LNCaP clone FGC (cell line): ENCODE measurements around the gene PIH1D2.

Experiments used
- DNase-seq: peaks from one replicate; pipeline ENCODE4 v3.0.0-alpha.2; 2011; ENCODE audit warnings: low read depth
- H3K4me3 ChIP-seq: 2 replicates; pipeline ENCODE4 v1.5.1; 2011; ENCODE audit warnings: mild to moderate bottlenecking, low read depth, low read length, control low read depth
- TF ChIP-seq, protein P1 (sequence below): IDR thresholded peaks from 2 replicates; pipeline ENCODE4 v1.5.1; 2012; ENCODE audit warnings: mild to moderate bottlenecking; ENCODE audit not compliant: control insufficient read depth, insufficient read depth; ENCODE audit errors: extremely low read depth

PIH1D2 gene

DNA sequence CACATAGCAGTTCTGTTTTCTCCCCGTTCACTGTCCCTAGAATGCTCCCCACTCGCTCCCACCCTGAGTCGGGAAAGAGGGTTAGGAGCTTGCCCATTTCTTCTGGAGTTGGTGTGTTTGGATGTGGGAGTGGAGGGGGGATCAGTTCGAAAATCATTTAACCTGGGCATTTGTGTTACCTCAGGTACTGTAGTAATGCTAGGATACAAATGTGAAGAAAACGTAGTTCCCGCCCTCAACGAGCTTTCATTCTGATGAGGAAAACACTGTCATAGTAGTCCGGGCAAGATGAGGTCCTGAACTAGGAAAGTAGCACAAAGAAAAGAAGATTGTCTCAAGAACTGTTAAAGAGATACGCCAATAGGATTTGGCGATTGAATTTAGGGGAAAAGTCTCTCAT lies 13.4 kb upstream of the PIH1D2 start:
- TF ChIP-seq, protein P1, sequence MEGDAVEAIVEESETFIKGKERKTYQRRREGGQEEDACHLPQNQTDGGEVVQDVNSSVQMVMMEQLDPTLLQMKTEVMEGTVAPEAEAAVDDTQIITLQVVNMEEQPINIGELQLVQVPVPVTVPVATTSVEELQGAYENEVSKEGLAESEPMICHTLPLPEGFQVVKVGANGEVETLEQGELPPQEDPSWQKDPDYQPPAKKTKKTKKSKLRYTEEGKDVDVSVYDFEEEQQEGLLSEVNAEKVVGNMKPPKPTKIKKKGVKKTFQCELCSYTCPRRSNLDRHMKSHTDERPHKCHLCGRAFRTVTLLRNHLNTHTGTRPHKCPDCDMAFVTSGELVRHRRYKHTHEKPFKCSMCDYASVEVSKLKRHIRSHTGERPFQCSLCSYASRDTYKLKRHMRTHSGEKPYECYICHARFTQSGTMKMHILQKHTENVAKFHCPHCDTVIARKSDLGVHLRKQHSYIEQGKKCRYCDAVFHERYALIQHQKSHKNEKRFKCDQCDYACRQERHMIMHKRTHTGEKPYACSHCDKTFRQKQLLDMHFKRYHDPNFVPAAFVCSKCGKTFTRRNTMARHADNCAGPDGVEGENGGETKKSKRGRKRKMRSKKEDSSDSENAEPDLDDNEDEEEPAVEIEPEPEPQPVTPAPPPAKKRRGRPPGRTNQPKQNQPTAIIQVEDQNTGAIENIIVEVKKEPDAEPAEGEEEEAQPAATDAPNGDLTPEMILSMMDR: no peak
- no peak for DNase-seq
- peak overlapping the region; percentile 99 for H3K4me3 ChIP-seq

GRCh38 chr11:112086422-112087191 lies 12.8 kb upstream of the PIH1D2 start, which contains the start of the genes SDHD and TIMM8B:
Gene SDHD (plus strand): TSS chr11:112086873. CDS start chr11:112086908, 35 bp downstream.
Gene TIMM8B (minus strand): TSS chr11:112086756. CDS start chr11:112086723, 33 bp downstream.
- DNase-seq: peak; percentile 92

GRCh38 chr11:112085822-112086421 lies 12.1 kb upstream of the PIH1D2 start:
- H3K4me3 ChIP-seq: peak overlapping the region; percentile 99
- DNase-seq: no peak
- TF ChIP-seq, protein P1: no peak

More at GRCh38 chr11:112086422-112087191, 12.8 kb upstream of the PIH1D2 start, which contains the start of the genes SDHD and TIMM8B:
- TF ChIP-seq, protein P1: peak; percentile 25
- peak within 1 kb of the TSS; percentile 99 for H3K4me3 ChIP-seq

- H3K4me3 ChIP-seq: no peak overlapping the region
- TF ChIP-seq, protein P1: no peak
- no peak for DNase-seq
Observed at GRCh38 chr11:112082729-112083128, 8.9 kb upstream of the PIH1D2 start.

GRCh38 chr11:112062923-112063322 lies 10.9 kb downstream of the PIH1D2 start:
- no peak for DNase-seq

DNA sequence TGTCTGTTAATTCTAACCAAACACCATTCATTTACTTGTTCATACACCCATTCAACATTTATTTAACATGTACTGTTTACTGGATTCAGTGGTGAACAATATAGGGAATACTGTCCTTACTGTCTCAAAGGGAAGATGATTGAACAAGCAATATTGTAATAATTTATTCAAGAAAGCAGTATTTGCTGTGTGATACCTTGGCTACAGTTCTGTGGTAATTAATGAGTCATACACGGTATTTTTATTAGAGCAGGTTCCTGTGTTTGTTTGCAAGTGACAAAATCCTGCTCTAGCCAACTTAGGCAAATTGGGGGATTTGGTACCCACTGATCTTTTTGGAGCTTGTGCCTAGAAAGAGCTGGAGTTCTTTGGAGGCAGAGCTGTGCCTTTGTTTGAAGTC lies 15.7 kb downstream of the PIH1D2 start:
- TF ChIP-seq, protein P1: no peak
- no peak for DNase-seq
- H3K4me3 ChIP-seq: no peak overlapping the region

More at GRCh38 chr11:112062923-112063322, 10.9 kb downstream of the PIH1D2 start:
- TF ChIP-seq, protein P1: no peak
- no peak overlapping the region for H3K4me3 ChIP-seq

GRCh38 chr11:112057170-112057569 lies 16.6 kb downstream of the PIH1D2 start:
- TF ChIP-seq, protein P1: no peak
- no peak overlapping the region for H3K4me3 ChIP-seq
- DNase-seq: no peak
